KOPT-K1 (cell line): ENCODE measurements around the gene LIG3.
"Not testable (repeated sequence)": the region's sequence is repeated elsewhere in the genome, so short reads cannot be mapped to it uniquely, and the experiment has no call there.

ENCODE experiments used
- H3K27ac ChIP-seq: fragments of 200-600 bp; sonication (generic); 2 replicates; pipeline ENCODE4 v1.5.1; 2016; ENCODE audit warnings: antibody characterized with exemption, mild to moderate bottlenecking, low read depth, low read length; ENCODE audit not compliant: poor library complexity, severe bottlenecking
- H3K36me3 ChIP-seq: fragments of 200-600 bp; sonication (generic); 2 replicates; pipeline ENCODE4 v1.5.1; 2017; ENCODE audit warnings: antibody characterized with exemption, mild to moderate bottlenecking, low read length, moderate library complexity; ENCODE audit not compliant: insufficient read depth
- H3K9me3 ChIP-seq: fragments of 200-600 bp; sonication (generic); 2 replicates; pipeline ENCODE4 v1.5.1; 2017; ENCODE audit warnings: antibody characterized with exemption, low read length, mild to moderate bottlenecking; ENCODE audit not compliant: insufficient read depth, poor library complexity, severe bottlenecking

The LIG3 gene

DNA sequence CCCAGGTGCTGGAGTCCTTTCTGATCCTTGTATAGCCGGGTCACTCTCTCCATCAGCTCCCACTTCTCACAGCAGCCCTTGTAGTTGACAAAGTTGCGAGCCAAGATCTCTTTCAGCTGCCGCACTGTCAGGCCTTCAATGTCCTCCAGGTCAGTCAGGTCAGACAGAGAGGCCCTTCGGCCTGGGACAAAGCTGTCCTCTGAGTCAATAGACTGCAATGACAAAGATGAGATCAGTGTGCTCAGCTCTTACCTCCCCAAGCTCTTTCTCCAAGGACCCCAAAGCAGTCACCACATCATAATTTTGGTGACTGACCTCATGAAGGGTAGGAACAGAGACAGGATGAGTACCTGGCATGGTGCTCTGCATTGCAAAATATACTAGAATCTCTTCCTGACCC lies 36.1 kb downstream of the LIG3 start:
- Histone ChIP-seq H3K27ac (no peak overlapping the region), H3K9me3 (no peaks in the 10 kb centered on the region), H3K36me3 (no peaks in the 10 kb centered on the region)

DNA sequence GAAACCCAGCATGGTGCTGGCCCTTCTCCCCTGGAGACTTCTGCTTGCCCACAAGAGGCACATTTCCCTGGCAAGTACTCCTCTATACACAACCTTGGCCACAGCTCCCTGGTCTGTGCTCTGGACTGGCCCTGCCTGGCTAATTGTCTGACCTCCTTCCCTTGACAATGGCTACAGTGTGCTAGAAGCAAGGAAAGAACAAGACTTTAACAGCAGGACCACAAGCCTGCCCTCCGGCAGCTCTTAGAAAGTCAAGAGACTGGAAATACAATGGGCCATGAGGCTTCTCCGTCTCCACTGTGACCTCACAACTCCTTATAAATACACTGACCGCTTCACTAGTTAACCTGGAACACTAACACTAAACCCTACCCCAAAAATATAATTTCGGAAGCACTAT lies 36.7 kb downstream of the LIG3 start:
- no peaks in the 10 kb centered on the region for H3K9me3 ChIP-seq
- no peaks in the 10 kb centered on the region for H3K36me3 ChIP-seq

DNA sequence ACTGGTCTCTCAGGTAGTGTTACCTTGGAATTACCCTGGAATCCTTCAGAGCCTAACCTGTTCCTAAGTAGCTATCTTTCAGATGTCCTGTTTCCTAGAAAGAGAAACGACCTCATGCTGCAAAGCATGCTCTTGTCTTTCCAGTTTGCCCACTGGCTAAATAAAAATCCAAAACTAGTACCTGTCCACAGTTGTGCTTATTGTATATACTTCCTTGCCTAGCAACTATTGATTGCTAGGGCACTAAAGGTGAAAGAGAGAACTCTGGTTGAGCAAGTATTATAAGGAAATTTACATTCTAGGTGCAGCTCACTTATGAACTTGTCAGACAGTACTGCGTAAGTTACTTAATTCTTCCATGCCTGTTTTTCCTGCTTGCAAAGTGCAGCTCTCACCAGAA lies 38.5 kb downstream of the LIG3 start:
- no peak overlapping the region for H3K27ac ChIP-seq
- H3K9me3 ChIP-seq: no peaks in the 10 kb centered on the region
- no peaks in the 10 kb centered on the region for H3K36me3 ChIP-seq

More for the DNA sequence above, 36.7 kb downstream of the LIG3 start:
- no peak overlapping the region for H3K27ac ChIP-seq

DNA sequence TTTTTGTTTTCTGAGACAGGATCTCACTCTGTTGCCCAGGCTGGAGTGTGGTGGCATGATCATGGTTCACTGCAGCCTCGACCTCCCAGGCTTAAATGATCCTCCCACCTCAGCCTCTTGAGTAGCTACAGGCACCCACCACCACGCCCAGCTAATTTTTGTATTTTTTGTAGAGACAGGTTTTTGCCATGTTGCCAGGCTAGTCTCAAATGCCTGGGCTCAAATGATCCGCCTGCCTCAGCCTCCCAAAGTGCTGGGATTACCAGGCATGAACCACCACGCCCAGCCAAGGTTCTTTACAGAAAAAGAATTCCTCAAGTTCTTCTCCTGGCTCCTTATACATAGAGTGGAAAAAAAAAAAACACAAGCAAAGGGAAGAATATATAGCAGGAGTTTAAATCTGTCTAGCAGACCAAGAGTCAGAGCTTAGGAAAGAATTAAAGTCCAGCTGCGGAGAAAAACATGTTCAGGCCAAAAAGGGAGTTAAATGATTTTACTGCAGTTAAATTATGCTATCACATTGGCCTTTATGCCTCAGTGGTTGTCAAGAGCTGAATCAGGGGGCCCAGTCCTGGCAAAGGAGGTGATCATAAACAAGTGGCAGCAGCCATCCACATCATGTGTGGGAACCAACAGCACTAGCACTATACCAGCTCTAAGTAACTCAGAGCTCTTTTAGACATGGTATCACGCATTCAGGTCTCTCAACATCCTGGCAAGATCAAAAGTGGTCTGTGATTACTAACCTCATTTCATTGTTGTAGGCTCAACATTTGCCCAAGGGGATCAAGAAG lies 39.3 kb downstream of the LIG3 start:
- H3K36me3 ChIP-seq: no peaks in the 10 kb centered on the region
- no peaks in the 10 kb centered on the region for H3K9me3 ChIP-seq
- no peak overlapping the region for H3K27ac ChIP-seq

DNA sequence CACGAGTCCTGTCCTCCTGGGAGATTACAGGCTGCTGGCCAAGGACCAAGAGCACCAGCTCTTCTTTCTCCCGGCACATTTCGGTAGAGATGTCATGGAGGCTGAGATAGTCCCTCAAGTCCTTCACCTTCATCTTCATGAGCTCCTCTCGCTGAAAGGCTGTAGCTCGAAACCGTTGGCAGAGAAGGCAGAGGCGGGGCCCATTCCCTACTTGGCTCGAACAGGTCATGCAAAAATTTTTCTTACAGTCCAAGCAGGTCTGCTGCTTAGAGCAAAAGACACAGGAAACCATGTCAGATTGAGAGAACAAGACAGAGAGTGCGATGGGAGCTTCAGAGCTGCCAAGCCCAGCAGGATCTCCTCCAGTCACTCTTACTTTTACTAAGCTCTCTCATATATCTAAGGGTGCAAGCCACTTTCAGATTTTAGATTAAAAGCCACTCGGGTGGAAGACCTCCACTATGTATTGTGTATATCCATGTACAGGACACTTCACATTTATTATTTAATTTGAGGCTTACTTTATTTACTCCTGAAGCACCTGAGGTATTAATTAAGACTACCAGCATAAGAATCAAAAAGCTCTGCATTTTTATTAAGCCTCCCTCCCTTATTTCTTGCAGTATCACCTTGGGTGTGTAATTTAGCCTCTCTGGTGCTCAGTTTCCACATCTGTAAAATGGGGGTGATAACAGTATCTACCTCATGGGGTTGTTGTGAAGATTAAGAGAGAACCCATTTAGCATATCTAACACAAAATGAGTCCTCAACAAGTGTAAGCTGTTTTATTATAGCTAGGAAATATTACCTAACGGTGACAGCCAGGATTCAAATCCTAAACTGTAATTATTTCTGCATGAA lies 41.4 kb downstream of the LIG3 start:
- no peaks in the 10 kb centered on the region for H3K36me3 ChIP-seq
- no peaks in the 10 kb centered on the region for H3K9me3 ChIP-seq
- no peak overlapping the region for H3K27ac ChIP-seq

DNA sequence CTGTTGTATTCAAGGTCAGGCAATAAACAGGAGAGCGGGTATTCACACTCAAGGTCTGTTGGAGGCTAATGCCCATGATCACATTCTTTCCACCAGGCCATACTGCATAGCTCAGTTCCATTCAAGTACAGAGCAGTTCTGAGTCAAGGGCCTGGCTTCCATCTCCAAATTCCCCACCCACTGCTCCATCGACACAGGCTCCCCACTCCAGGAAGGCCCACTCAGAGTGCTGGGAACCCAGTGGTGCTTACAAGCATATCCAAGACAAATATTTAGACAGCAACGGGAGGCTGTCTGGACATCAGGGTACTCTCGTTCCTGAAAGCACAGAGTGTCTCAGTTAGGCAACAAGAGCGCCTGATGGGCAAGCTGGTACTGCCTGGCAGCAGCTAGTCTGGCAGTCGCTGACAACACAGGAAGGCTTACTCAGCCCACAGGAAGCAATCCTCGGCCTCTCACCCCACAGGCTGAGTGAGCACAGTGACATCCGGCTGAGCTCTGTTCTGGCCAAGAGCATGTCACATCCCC lies 42.3 kb downstream of the LIG3 start:
- Histone ChIP-seq H3K27ac (peak overlapping the region; percentile 62), H3K36me3 (no peaks in the 10 kb centered on the region), H3K9me3 (no peaks in the 10 kb centered on the region)

DNA sequence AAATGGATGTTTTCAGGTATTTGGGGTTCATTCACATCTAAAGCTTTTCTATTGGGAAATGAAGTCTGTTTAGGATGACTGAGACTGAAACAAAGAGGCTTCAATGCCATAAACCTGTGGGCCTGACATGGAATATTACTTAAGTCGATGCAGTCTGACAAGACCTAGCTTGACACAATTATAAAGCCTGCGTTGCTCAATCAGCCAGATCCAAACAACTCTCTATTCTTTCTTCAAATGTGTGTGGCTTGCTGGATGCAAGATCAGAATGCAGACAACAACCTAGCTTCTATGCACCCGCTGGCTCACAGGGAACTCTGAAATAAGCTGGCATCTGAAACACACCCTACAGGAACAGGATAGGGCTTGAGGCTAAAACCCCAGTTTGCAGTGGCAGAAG lies 43.2 kb downstream of the LIG3 start:
- no peaks in the 10 kb centered on the region for H3K36me3 ChIP-seq
- H3K9me3 ChIP-seq: no peaks in the 10 kb centered on the region
- no peak overlapping the region for H3K27ac ChIP-seq

DNA sequence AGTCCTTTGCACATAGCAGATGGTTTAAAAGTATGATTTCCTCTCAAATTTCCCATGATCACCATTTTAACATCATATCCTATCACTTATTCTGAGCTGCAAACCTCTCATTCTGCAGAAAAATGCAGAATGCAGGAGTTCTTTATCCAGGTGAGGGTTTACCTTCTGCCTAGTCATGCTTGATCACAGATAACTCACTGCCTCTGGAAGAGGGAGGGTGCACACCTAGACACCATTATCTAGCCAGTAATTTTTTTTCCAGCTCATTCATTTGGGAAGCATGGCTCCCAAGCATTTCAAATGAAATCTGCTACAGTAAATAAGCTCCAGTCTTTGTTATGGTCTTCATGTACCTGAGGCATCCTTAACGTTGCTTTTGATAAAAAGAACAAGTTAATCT lies 45.2 kb downstream of the LIG3 start:
- no peaks in the 10 kb centered on the region for H3K9me3 ChIP-seq
- no peaks in the 10 kb centered on the region for H3K36me3 ChIP-seq
- H3K27ac ChIP-seq: no peak overlapping the region

DNA sequence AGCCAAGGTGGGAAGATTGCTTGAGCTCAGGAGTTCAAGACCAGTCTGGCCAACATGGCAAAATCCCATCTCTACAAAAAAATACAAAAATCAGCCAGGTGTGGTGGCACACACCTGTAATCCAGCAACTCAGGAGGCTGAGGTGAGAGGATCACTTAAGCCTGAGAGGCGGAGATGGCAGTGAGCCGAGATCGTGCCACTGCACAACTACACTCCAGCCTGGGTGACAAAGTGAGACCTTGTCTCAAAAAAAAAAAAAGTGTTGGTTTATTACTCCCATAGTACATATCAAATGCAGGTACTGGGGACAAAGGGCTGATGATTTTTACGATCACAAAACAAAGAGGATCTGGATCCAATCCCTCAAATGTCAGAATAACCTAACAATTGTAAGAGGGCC lies 47.8 kb downstream of the LIG3 start:
- not testable (repeated sequence) for H3K27ac ChIP-seq, H3K9me3 ChIP-seq

DNA sequence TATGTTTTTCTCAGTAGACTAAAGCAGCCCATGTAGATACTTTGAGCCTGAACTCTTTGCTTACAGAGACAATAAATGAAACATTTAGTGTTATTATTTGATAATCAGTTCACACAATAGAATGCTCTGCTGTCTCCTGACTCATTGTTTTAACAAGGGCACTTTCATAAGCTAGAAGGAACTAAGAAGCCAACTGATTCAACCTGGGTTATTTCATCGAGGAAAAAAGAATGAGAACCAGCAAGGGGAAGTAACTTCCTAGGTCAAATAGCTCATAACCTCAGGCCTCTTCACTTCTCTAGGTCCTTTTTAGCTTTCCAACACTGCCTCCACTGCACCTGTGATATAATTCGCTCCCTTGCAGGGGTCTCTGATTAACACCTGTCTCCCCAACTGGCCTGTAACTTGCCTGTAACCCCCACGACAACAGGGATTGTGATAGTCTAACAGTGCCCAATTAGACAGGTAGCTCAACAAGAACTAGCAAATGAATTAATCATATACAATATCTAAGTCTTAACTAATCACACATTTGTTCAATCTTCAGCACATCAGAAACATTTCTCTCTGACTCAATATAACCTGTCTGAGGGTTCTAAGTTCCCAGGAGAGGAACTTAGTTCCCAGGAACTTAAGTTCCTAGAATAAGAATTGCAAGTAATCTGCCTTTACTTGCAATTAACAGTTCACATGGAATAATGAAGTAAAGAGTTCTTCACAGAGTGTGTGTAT lies 48.4 kb downstream of the LIG3 start:
- Histone ChIP-seq H3K27ac (no peak overlapping the region), H3K36me3 (no peaks in the 10 kb centered on the region), H3K9me3 (no peaks in the 10 kb centered on the region)

More for the DNA sequence above, 47.8 kb downstream of the LIG3 start:
- not testable (repeated sequence) for H3K36me3 ChIP-seq

DNA sequence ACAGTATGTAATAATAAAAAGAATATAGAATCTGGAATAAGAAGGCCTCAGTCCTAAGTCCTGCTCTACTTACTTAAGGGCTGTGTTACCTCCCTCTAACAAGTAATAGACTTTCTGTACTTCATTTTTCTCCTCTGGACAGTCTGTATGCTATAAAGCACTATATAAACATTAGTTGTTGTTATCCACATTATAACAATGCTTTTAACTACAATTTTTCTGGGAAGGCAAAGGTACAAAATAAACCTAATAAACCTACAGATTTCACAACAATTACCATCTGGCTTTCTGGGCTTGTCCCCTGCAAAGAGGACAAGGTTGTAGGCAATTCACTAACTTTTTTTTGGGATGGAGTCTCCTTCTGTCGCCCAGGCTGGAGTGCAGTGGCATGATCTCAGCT lies 50.5 kb downstream of the LIG3 start:
- H3K27ac ChIP-seq: no peak overlapping the region
- no peaks in the 10 kb centered on the region for H3K36me3 ChIP-seq

DNA sequence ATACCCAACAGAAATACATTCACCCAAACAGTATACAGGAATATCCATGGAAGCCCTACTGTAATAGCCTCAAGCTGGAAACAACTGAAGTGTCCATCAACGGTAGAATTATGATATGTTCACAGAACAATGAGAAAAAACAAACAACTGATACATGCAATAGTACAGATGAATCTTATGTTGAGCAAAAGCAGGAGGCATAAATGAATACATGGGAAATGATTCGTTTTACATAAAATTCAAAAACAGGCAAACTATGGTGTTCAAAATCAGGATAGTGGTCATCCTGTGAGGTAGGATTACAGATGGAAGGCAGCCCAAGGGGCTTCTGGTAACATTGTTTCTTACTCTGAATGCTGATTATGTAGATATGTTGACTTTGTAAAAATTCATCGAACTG lies 58.1 kb downstream of the LIG3 start:
- H3K36me3 ChIP-seq: no peaks in the 10 kb centered on the region
- H3K27ac ChIP-seq: no peak overlapping the region
- H3K9me3 ChIP-seq: no peaks in the 10 kb centered on the region

More for the DNA sequence above, 50.5 kb downstream of the LIG3 start:
- no peaks in the 10 kb centered on the region for H3K9me3 ChIP-seq

DNA sequence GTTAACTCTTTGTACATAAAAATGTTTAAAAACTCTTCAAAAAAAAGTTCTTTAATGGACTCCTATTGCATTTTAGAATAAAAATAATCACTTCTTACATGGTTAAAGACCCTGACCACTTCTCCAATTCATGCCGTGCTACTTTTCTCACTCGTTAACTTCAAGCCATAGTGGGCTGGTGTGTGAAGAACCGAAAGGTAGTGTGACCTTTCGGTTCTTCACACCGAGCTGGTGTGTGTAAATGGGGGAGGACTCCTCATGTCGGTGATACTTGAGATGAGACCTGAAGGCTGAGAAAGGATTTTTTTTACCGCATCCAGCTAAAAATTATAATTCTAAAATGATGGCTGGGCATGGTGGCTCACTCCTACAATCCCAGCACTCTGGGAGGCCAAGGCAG lies 61.1 kb downstream of the LIG3 start:
- Histone ChIP-seq H3K27ac (no peak overlapping the region), H3K9me3 (no peaks in the 10 kb centered on the region), H3K36me3 (no peaks in the 10 kb centered on the region)

DNA sequence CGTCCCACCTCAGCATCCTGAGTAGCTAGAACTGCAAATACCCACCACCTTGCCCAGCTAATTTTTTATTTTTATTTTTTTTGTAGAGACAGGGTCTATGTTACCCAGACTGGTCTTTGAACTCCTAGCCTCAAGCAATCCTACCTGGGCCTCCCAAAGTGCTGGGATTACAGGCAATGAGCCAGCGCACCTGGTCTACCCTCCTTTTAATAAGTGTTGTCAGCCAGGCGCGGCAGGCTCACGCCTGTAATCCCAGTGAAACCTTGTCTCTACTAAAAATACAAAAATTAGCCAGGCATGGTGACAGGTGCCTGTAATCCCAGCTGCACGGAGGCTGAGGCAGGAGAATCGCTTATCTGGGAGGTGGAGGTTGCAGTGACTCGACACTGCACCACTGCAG lies 63.9 kb downstream of the LIG3 start:
- Histone ChIP-seq H3K36me3 (no peaks in the 10 kb centered on the region), H3K27ac (no peak overlapping the region)

DNA sequence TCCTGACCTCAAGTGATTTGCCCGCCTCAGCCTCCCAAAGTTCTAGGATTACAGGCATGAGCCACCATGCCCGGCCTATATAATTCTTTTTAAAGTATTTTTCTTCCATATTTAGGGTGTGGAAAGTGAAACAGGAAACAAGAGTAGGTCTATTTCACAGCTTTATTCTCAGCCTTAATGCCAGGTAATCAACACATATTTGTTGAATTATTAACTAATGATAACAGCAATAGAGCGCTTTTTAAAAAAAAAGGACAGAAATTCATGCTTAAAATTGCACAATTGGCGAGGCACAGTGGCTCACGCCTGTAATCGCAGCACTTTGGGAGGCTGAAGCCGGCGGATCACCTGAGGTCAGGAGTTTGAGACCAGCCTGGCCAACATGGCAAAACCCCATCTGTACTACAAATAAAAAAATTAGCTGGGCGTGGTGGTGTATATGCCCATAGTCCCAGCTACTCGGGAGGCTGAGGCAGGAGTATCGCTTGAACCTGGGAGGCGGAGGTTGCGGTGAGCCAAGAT lies 65.2 kb downstream of the LIG3 start:
- not testable (repeated sequence) for H3K27ac ChIP-seq, H3K36me3 ChIP-seq, H3K9me3 ChIP-seq

More for the DNA sequence above, 63.9 kb downstream of the LIG3 start:
- H3K9me3 ChIP-seq: no peaks in the 10 kb centered on the region
